COLO668 (cell line): Measurements from ENCODE around the gene SERTM1.

Experiments used
- DNase-seq: peaks from one replicate; lab custom pipeline; 2025; ENCODE audit not compliant: unreplicated experiment; lab: John Stamatoyannopoulos, UW

SERTM1 gene

GRCh38 chr13:36709136-36709890, 35.5 kb downstream of the SERTM1 start:
- no peak for DNase-seq

- DNase-seq: no peak
These were observed 36.6 kb downstream of the SERTM1 start for GRCh38 chr13:36710396-36710795.

- DNase-seq: no peak
These were observed 38.5 kb downstream of the SERTM1 start for GRCh38 chr13:36712290-36712689.

- no peak for DNase-seq
These were observed 39.0 kb downstream of the SERTM1 start for GRCh38 chr13:36712770-36713169.

GRCh38 chr13:36713887-36714286, 40.1 kb downstream of the SERTM1 start:
- no peak for DNase-seq

GRCh38 chr13:36715841-36716240, 42.0 kb downstream of the SERTM1 start:
- no peak for DNase-seq

- DNase-seq: no peak
These were observed 43.2 kb downstream of the SERTM1 start for GRCh38 chr13:36717017-36717416.

GRCh38 chr13:36717966-36718545, 44.2 kb downstream of the SERTM1 start:
- DNase-seq: no peak

GRCh38 chr13:36718686-36719085, 44.9 kb downstream of the SERTM1 start:
- DNase-seq: no peak

GRCh38 chr13:36724141-36724540, 50.3 kb downstream of the SERTM1 start:
- DNase-seq: no peak

GRCh38 chr13:36725936-36726335, 52.1 kb downstream of the SERTM1 start:
- no peak for DNase-seq

GRCh38 chr13:36728006-36728405, 54.2 kb downstream of the SERTM1 start:
- DNase-seq: no peak

- DNase-seq: peak; percentile 70
These were observed 62.4 kb downstream of the SERTM1 start for GRCh38 chr13:36736119-36736726.

GRCh38 chr13:36737524-36738083, 63.8 kb downstream of the SERTM1 start:
- no peak for DNase-seq

- no peak for DNase-seq
These were observed 71.6 kb downstream of the SERTM1 start for GRCh38 chr13:36745436-36745835.

GRCh38 chr13:36746051-36746450, 72.2 kb downstream of the SERTM1 start:
- DNase-seq: no peak
